Lung microvascular endothelial cell (primary cell): Measurements from ENCODE around the gene SYK. TPM values are rescaled to one million over a fixed set of nuclear protein-coding genes. Genes with fewer than 3 reads are reported as not detected.

Experiments
- DNase-seq, 2 donors: peaks; one replicate each; pipeline versions ENCODE4 v3.0.0 to v3.0.0-alpha.2; 2010; ENCODE audit warnings: low read depth in 2 of 2
- total RNA-seq: library from RNA; depleted of rRNA; stranded (reverse); fragments of >200 nt; gene quantifications from 2 replicates; pipeline ENCODE4 v1.2.1, GENCODE V29; 2014

Gene SYK
- total RNA-seq, 1 donor from 2014 or later, result not detected

DNA sequence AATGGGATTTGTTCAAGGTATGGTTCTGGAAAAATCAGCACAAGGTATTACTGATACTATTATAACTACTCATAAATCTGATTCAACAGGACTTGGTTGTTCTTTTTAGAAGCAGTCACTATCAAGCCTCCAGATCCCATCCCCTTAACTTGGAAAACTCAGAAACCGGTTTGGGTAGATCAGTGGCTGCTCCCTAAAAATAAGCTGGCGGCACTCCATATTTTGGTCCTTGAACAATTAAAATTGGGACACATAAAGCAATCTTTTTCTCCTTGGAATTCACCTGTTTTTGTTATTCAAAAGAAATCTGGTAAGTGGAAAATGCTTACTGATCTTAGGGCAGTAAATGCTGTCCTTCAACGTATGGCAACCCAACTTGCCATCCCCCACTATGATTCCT is 104.2 kb downstream of the SYK start:
- no peak for DNase-seq

DNA sequence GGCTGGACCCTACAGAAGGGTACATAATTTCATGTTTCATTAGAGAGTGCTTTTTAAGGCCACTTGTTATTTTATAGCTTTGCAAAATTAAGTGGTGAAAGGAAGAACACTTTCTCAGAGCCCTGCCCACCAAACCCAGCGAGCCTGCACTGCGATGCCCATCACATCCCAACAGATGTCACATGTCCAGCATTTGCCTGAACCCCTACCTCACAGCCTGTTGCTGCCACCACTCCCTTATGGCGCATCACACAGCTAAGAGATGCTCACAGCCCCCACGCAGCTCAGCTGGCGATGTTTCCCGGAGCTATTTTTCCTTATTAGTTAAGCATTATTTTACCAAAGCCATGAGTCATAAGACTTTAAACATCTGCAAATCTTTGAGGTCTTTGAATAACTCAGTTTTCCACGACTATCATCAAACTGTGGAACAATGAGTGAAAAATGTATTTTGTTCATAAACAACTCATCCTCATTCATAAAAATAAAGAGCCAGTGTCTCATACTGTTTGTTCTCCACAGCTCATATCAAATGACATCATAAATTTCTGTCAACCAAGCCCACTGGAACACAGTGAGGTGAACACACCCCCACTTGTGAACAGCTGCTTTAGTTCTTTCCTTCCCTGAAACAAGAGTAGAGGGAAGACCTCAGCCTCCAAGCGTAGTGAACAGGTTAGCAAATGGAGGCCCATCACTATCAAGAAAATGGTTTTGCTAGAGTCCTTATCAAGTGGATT is 104.9 kb downstream of the SYK start:
- DNase-seq, result no peak

DNA sequence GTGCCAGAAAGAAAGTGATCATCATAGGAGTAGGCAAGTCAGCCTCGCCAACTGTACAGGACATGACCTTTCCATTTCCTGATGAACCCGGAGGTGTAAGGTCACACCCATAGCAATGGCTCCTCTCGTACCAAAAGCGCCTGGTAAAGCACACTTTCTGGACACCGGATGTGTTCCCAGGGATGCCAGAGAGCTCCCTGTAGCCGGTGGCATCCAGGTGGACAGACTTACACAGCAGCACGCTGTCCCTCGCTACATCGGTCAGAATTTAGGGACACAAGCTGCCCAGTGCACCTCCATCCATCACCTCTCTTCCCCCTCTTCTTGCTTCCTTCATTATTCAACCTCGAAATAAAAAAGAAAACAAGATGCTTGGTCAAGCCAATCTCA is 105.4 kb downstream of the SYK start:
- no peak for DNase-seq

DNA sequence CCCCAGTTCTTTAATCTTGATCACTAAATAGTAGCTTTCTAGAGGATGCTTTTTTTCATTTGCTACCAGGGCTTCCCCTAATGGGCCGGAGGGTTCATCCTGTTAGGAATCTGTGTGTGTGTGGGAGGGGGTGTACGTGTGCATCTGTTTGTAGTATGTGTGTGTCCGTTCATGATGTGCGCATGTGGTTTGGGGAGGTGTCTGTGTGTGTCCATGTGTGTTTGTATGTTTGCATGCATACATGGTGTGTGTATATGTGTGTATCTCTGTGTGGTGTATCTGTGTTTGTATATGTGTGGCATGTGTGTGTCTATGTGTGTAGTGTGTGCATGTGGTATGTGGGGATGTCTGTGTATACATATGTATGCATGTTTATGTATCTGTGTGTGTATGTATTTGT is 106.2 kb downstream of the SYK start:
- no peak for DNase-seq

DNA sequence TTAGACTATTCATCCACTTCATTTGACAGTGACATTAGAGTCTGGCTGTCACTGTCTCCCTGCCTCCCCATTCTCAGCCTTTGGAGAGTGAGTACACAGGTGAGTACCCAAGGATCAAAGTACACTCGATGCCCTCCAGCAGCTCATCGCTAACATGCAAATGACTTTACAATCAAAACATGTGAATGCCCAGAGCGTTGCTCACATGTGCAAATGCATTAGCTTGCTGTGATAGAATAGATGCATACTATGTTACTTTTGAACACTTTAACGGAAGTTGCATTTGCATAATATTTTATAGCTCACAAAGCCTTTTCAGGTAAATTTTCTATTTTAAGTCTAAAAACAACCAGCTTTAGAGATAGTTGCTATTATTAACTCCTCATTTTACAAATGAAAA is 107.6 kb downstream of the SYK start:
- DNase-seq, result no peak

DNA sequence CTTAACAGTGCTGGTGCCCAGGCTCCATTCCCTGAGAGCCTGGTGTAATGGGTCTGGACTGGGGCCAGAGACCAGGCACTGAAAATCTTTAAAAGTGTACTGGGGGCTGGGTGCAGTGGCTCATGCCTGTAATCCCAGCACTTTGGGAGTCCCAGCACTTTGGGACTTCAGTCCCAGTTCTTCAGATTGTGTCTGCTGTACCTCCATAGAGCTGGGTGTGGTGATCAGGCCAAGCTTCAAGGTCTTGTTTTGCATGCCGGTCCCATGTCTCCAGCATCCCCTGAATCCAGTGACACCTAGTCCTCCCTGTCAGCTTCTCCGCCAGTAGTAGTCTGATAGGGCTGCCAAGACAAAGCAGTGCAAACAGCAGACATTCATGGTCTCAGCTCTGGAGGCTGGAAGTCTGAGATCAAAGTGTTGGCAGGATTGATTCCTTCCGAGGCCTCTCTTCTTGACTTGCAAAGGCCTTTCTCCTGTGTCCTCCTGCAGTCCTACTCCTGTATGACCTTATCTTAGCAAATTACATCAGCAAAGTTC is 108.2 kb downstream of the SYK start:
- no peak for DNase-seq

DNA sequence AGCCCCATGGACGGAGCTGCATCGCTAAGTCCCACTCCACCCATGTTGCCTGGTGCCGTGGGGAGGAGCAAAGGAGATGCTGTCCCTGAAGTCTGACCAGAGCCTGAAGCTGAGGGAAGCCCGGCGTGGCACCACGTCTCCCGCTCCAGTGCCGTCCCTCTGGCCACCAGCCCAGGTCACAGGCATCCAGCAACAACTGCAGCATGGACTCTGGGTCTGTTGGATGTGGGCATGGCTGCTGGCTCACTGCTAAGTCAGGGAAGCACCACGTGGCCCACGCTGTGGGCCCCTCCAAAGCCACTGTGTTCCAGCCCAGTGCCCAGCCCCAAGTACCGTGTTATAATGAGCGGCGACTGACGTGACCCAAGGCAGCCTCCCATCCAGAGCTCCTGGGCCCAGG is 112.6 kb downstream of the SYK start:
- DNase-seq, result no peak

DNA sequence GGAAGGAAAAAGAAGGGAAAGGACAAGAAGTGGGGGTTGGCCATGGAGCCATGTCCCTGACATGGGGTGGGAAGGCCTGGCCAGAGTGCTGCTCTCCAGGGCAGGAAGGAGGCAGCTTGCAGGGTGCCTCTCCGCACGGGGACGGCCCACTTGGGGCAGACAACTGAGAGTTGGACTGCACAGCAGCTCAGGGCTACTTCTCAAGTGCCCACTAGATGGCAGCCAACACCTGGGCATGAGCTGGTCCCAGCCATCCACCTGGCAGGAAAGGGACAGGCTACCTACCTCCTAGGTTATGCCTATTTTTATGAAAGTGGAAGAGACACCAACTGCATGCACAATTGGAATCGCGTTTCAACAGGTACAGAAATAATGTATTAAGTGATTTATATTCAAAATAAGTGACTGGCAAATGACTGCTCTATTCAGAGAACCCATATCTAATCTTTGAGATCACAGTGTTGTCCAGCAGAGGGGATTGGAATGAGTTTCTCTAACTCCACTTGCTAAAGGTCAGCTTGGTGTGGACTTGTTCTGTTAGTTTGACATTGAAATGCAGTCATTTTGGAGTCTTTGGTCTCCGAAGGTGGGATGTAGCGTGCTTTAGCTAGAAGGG is 113.4 kb downstream of the SYK start:
- DNase-seq, result peak; percentile 76 to 86

DNA sequence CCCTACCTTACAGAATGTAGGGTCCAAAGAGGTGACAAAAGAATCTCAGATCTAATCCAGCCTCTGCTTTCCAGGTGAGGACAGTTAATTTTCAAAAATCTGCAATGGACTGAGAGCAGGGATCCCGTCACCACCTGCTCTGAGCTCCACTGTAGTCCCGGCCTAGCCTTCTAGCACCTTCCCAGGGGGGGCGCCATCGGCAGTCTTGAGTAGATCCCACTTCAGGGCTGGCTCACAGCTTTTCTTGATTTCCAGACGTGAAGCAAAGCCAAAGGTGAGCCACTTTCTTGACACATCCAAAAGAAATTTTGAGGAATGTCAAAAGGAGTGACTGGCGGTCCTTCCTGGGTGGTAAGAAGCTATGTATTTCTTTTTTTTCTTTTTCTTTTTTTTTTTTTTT is 114.1 kb downstream of the SYK start:
- DNase-seq, result peak; percentile 20 to 34

DNA sequence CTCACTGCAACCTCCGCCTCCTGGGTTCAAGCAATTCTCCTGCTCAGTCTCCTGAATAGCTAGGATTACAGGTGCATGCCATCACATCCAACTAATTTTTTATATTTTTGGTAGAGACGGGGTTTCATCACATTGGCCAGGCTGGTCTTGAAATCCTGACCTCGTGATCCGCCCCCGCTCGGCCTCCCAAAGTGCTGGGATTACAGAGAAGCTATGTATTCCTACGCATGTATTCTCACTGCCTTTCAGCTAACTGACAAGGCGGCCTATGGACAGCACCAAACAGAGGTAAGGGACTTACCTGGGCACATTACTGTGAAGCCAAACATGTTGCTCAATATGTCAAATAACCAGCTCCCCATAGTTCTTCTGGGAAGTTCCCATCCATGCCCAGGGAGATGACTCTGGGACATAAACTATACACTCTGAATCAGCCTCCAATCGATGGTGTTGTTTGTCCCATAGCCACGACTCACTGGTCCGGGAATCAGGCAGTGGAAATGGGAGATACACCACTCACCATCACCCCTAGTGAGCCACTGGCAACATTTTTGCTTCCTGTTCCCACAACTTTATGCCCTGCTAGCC is 114.6 kb downstream of the SYK start:
- no peak for DNase-seq

DNA sequence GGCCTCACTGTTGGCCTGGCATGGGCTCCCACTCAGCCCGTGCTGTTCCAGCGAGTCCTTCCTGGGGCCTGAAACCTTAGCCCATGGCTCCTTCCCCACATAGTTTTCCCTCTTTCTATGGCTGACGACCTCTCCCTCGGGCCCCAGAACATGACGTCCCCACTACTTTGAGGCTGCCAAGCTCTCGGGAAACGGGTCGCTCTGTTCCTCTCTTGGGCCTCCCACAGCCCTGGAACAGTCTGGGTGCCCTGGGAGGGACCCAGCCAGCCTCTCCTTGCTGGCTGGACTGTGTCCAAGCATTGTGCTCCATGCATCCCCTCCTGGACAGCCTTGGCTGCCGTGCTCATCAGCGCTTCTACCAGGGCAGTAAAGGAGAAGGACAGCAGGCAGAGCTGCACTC is 118.3 kb downstream of the SYK start:
- no peak for DNase-seq

DNA sequence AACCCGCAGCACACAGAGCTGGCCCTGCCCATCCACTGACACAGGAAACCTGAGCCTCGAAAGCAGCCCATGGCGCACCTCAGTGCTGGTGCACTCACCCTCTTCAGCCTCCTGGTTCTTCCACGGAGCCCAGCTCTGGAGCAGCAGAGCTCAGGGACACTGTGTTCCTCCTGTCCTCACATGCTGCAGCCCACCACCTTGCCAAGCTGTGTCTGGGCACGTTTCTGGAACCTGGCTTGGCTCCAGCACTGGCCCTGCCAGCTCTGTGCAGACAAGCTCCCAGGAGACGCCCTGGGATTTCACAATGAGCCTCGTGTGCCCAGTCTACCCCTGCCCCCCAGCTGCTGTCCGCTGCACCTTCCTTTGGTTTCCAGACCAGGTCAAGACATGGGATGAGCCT is 119.5 kb downstream of the SYK start:
- no peak for DNase-seq

DNA sequence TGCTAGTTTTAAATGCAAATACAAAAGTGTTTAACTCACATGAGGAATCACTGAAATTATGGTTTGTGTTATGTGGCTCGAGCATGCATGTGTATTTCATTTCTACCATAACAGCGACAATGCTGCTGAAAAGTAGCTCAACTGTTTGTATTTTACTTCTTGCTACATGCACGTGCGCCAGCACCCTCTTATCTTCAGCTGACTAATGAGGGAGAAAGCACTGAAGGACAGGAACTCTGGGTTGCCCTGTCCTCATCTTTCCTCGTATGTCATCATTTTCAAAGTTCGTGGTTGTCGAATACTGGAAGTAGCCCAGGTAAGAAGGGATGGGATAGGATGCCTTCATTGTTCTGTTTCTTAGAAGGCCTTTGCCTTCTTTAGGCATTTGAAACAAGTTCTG is 120.3 kb downstream of the SYK start:
- DNase-seq, result no peak

DNA sequence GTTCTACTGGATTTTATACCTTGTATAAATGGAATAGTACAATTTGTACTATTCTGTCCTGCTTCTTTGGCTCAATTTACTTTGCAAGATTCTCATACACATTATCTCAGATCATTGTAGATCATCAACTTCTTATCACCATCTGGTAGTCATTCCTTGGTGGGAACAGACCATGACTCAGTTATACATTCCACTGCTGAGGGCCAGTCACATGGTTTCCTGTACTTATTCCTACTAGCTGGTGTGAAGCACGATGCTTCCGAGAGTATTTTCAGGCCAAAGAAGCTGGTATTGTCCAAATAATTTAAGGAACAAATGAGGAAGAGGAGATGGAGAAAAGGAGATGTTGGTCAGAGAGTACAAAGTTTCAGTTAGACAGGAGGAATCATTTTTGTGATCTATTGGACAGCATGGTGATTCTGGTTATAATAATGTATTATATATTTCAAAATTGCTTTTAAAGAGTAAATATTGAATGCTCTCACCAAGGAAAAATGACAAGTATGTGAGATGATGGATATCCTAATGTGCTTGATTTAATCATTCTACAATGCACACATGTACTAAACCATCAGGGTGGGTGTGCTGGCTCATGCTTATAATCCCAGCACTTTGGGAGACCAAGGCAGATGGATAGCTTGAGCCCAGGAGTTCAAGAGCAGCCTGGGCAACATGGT is 124.1 kb downstream of the SYK start:
- DNase-seq, result peak in 1 of 2 donors; percentile 85

DNA sequence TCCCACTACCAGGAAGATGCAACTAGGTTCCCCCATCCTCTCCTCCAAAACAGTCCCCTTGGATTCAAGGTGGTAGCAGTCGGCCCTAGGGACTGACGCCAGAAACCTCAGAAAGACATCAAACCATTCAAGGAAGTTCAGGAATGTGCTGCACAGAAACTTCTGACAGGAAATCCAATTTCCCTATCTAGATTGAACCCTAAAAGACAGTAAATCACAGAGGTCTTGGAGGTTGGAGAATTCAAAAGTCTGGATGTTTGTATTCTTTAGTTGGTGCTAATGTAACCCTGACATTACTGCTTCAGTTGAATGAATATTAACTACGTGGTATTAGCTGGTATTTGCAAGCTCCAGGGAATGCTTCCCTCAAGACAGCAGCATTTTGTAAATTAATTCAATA is 125.3 kb downstream of the SYK start:
- peak in 1 of 2 donors; percentile 23 for DNase-seq

DNA sequence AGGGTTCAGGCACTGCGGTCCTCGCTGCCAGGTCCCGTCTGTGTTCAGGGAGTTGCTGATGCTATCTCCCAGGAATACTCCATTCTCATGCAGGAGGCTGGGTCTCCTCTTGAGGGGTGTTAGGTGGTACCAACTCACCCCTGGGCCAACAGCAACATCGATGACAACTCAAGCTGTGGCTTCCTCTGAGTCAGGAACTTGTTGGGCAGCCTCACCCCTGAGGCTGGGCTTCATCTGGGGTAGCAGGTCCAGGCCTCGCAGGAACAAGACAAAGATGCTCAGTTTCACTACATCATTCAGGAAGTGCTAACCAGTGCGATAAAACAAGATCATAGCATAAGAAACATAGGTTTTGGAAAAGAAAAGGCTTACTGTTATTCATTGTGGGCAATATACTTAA is 125.9 kb downstream of the SYK start:
- peak in 1 of 2 donors; percentile 15 for DNase-seq

DNA sequence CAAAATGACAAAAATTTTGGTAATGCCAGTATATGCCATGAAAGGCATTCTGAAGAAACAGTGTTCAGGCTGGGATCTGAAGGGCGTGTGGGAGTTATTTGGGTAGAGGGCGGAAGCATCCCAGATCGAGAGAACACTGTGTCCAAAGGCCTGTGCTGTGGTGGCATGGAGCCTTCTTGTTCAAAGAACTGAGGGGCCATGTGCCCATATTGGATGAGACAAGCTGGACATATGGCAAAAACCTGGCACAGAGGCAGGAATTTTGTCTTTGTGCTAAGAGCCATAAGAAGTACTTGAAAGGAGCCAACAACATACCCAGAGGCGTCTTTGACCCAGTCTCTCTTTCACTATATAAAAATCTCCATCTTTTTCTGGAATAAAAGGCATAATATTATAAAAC is 128.0 kb downstream of the SYK start:
- DNase-seq, result no peak

DNA sequence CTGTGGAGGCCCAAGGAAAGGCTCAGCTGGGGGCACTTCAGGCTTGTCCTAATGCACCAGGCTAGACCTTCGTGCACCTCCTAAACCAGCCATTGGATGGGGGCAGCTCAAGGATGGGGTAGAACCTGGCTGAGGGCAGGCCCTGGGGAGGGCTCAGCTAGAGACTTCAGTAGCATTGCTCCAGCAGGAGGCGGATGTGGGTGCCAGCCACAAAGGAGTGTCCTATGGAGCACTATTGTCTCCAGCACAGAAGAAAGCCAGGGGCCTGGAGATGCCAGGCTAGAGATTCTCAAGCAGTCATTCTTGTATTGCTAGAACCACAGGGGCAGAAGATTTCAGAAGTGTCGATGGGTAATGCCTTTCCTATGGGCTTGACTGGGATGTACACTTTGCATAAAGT is 131.8 kb downstream of the SYK start:
- DNase-seq, result no peak

DNA sequence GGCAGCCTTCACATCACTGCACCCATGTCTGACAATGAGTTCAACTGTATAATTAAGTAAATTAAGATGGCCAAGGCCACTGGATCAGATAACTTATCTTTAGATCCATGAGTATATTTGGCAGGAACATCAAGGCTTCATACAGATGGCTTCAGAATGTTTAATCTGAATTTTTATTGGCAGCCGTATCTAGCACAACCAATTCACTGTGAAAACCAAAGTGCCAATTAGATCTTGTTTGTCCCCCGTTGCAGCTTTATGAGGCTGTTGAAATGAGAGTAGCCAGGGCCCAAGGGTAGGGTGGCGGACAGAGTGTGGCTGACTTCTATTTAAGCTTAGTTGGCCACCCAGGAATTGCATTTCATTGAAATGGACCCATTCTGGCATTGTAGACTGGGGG is 137.7 kb downstream of the SYK start:
- DNase-seq, result no peak

DNA sequence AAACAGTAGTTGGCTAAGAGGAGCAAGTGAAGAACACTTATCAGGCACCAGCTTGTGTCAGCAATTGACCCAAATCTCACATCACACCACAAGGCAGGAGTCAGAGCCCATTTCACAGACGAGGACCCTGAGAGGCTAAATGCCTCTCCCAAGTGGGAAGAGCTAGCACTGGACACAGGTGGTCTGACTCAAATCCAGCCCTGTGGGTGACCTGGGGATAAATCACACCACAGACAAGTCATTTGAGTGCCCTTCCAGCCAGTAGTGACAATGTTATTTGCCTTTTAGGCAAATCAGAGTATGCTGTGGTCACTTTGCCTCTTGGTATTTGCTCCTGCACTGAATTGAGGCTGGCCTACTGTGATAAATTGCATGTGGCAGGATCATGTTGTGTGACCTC is 138.7 kb downstream of the SYK start:
- no peak for DNase-seq

DNA sequence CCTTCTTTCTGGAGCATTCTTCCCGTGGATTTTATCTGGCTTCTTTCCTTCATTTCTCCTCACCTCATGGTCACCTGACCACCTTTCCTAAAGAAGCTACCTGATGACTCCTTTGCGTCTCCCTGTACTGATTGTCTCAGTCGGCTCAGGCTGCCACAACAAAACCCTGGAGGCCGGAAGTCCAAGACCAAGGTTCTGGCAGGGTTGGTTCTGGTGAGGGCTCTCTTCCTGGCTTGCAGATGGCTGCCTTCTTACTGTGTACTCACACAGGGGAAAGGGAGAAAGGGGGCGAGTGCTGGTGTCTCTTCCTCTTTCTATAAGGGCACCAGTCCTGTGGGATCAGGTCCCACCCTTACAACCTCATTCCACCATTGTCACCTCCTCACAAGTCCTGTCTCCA is 140.0 kb downstream of the SYK start:
- DNase-seq, result no peak

DNA sequence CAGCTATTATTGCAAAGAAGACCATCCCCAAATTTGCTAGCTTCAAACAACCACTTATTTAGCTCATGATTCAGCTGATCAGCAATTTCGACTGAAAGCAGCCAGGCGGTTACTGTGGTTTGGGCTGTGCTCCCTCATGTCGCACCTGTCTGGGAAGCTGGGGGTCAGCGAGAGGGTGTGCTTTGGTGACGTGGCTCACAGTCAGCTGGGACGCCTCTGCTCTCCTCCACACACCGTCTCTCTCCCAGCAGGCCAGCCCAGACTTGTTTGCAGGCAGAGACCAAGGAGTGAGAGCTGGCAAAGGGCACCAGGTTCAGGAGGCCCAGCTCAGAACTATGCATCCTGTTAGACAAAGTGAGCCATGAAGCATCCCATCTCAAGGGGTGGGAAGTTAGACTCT is 140.9 kb downstream of the SYK start:
- no peak for DNase-seq
